Activated CD4-positive, alpha-beta memory T cell treated with anti-CD3 and anti-CD28 coated beads, Interleukin-2, amount 10 ng/mL, durations not matched to agents 7 days and 5 days (primary cell): ENCODE data around the gene CLDN24. TPM values are rescaled to one million over a fixed set of nuclear protein-coding genes. Genes with fewer than 3 reads are reported as not detected.
"Not testable (repeated sequence)": the region's sequence is repeated elsewhere in the genome, so short reads cannot be mapped to it uniquely, and the experiment has no call there.

ENCODE experiments used
- CTCF ChIA-PET: fragments of 350-600 bp; sonication (Branson Sonifier 250); formaldehyde crosslinking; loops from one replicate; lab custom pipeline; 2021; ENCODE audit warnings: antibody characterized with exemption, inconsistent platforms; lab: Charles Lee
- POLR2A ChIA-PET: fragments of 350-600 bp; sonication (Branson Sonifier 250); formaldehyde crosslinking; loops from one replicate; lab custom pipeline; 2021; ENCODE audit warnings: antibody characterized with exemption; lab: Charles Lee
- DNase-seq: peaks from one replicate; pipeline ENCODE4 v3.0.0-alpha.2; 2020
- H3K27ac Mint-ChIP-seq: one replicate; pipeline ENCODE4 v1.8.0; 2021; ENCODE audit warnings: mild to moderate bottlenecking, mixed read lengths
- H3K27me3 Mint-ChIP-seq: one replicate; pipeline ENCODE4 v1.8.0; 2021; ENCODE audit warnings: mixed read lengths
- H3K36me3 Mint-ChIP-seq: one replicate; pipeline ENCODE4 v1.8.0; 2021; ENCODE audit warnings: low read depth, mixed read lengths
- H3K4me1 Mint-ChIP-seq: one replicate; pipeline ENCODE4 v1.8.0; 2021; ENCODE audit warnings: mixed read lengths
- H3K4me3 Mint-ChIP-seq: one replicate; pipeline ENCODE4 v1.8.0; 2021; ENCODE audit warnings: mild to moderate bottlenecking, mixed read lengths
- H3K9me3 Mint-ChIP-seq: one replicate; pipeline ENCODE4 v1.8.0; 2021; ENCODE audit warnings: mixed read lengths
- total RNA-seq, 2 experiments: library from RNA; stranded (reverse); gene quantifications; one replicate each; pipeline ENCODE4 v1.2.3, GENCODE V29; 2021

CLDN24 gene
- total RNA-seq, 2 experiments from 2014 or later: not detected

GRCh38 chr4:183326387-183326786, 4.2 kb upstream of the CLDN24 start:
- H3K9me3 Mint-ChIP-seq, POLR2A ChIA-PET, H3K36me3 Mint-ChIP-seq, H3K4me1 Mint-ChIP-seq, DNase-seq, H3K4me3 Mint-ChIP-seq, CTCF ChIA-PET, H3K27me3 Mint-ChIP-seq, H3K27ac Mint-ChIP-seq: not testable (repeated sequence)

GRCh38 chr4:183324619-183325018, 2.4 kb upstream of the CLDN24 start:
- no peaks in the 10 kb centered on the region for H3K27me3 Mint-ChIP-seq
- no peak for DNase-seq
- no peak overlapping the region for H3K27ac Mint-ChIP-seq
- peaks cover 7% of the 10 kb centered on the region for H3K4me1 Mint-ChIP-seq
- no peaks in the 10 kb centered on the region for H3K36me3 Mint-ChIP-seq
- ChIA-PET POLR2A (no interaction called here), CTCF (no interaction called here)
- H3K9me3 Mint-ChIP-seq: no peaks in the 10 kb centered on the region
- no peak overlapping the region for H3K4me3 Mint-ChIP-seq

- POLR2A ChIA-PET: interaction anchor here (0.7 kb wide), 1 partner anchor 37 kb away, joined by 3 read pairs; no protein-coding TSS in a partner anchor
- H3K27me3 Mint-ChIP-seq, H3K9me3 Mint-ChIP-seq, DNase-seq, H3K4me1 Mint-ChIP-seq, H3K4me3 Mint-ChIP-seq, CTCF ChIA-PET, H3K36me3 Mint-ChIP-seq, H3K27ac Mint-ChIP-seq: not testable (repeated sequence)
These were observed 1.8 kb upstream of the CLDN24 start for GRCh38 chr4:183324056-183324455.

GRCh38 chr4:183323295-183323694, 1.1 kb upstream of the CLDN24 start:
- no peak overlapping the region for H3K4me3 Mint-ChIP-seq
- CTCF ChIA-PET: no interaction called here
- no peak for DNase-seq
- no peaks in the 10 kb centered on the region for H3K36me3 Mint-ChIP-seq
- H3K27ac Mint-ChIP-seq: no peak overlapping the region
- no peaks in the 10 kb centered on the region for H3K27me3 Mint-ChIP-seq
- H3K9me3 Mint-ChIP-seq: no peaks in the 10 kb centered on the region
- H3K4me1 Mint-ChIP-seq: peaks cover 7% of the 10 kb centered on the region
- POLR2A ChIA-PET: no interaction called here

- ChIA-PET POLR2A (no interaction called here), CTCF (interaction anchor here (0.5 kb wide), 1 partner anchor 483 kb away, joined by 5 read pairs; no protein-coding TSS in a partner anchor)
- Mint-ChIP-seq H3K4me1 (peaks cover 7% of the 10 kb centered on the region), H3K27me3 (no peaks in the 10 kb centered on the region), H3K36me3 (no peaks in the 10 kb centered on the region), H3K4me3 (no peak overlapping the region), H3K27ac (no peak overlapping the region), H3K9me3 (no peaks in the 10 kb centered on the region)
- no peak for DNase-seq
These were observed 710 bp downstream of the CLDN24 start for GRCh38 chr4:183321516-183321915.

- no peaks in the 10 kb centered on the region for H3K36me3 Mint-ChIP-seq
- H3K27ac Mint-ChIP-seq: no peak overlapping the region
- H3K27me3 Mint-ChIP-seq: no peaks in the 10 kb centered on the region
- CTCF ChIA-PET: interaction anchor here (0.5 kb wide), 1 partner anchor 483 kb away, joined by 5 read pairs; no protein-coding TSS in a partner anchor
- H3K9me3 Mint-ChIP-seq: no peaks in the 10 kb centered on the region
- peaks cover 7% of the 10 kb centered on the region for H3K4me1 Mint-ChIP-seq
- no peak overlapping the region for H3K4me3 Mint-ChIP-seq
- no peak for DNase-seq
- POLR2A ChIA-PET: no interaction called here
These were observed 1.1 kb downstream of the CLDN24 start for GRCh38 chr4:183321079-183321478.

GRCh38 chr4:183320211-183321059, 1.8 kb downstream of the CLDN24 start, which contains the start of gene CLDN22:
TSS of gene CLDN22 (minus strand) at chr4:183320276. CDS start at chr4:183320218, 58 bp downstream.
- no peak for DNase-seq
- Mint-ChIP-seq H3K4me3 (no peak within 1 kb of the TSS), H3K27ac (no peak within 1 kb of the TSS), H3K4me1 (peaks cover 7% of the 10 kb centered on the region), H3K36me3 (no peaks in the 10 kb centered on the region), H3K9me3 (no peaks in the 10 kb centered on the region), H3K27me3 (no peaks in the 10 kb centered on the region)
- ChIA-PET CTCF (interaction anchor here (0.5 kb wide), 1 partner anchor 482 kb away, joined by 5 read pairs; no protein-coding TSS in a partner anchor), POLR2A (no interaction called here)

- H3K4me1 Mint-ChIP-seq: peaks cover 7% of the 10 kb centered on the region
- H3K27me3 Mint-ChIP-seq: no peaks in the 10 kb centered on the region
These were observed 3.6 kb downstream of the CLDN24 start for GRCh38 chr4:183318656-183319055.

GRCh38 chr4:183314806-183315205, 7.4 kb downstream of the CLDN24 start:
- Mint-ChIP-seq H3K4me3 (no peak overlapping the region), H3K9me3 (no peaks in the 10 kb centered on the region), H3K4me1 (no peaks in the 10 kb centered on the region), H3K36me3 (no peaks in the 10 kb centered on the region), H3K27ac (no peak overlapping the region), H3K27me3 (no peaks in the 10 kb centered on the region)
- ChIA-PET CTCF (no interaction called here), POLR2A (no interaction called here)
- no peak for DNase-seq

More at GRCh38 chr4:183318656-183319055, 3.6 kb downstream of the CLDN24 start:
- CTCF ChIA-PET: no interaction called here
- Mint-ChIP-seq H3K4me3 (no peak overlapping the region), H3K36me3 (no peaks in the 10 kb centered on the region), H3K27ac (no peak overlapping the region), H3K9me3 (no peaks in the 10 kb centered on the region)
- POLR2A ChIA-PET: no interaction called here
- DNase-seq: no peak

- Mint-ChIP-seq H3K27ac (no peak overlapping the region), H3K27me3 (no peaks in the 10 kb centered on the region), H3K4me1 (no peaks in the 10 kb centered on the region), H3K9me3 (no peaks in the 10 kb centered on the region), H3K36me3 (no peaks in the 10 kb centered on the region), H3K4me3 (no peak overlapping the region)
- DNase-seq: no peak
- ChIA-PET CTCF (no interaction called here), POLR2A (no interaction called here)
These were observed 7.9 kb downstream of the CLDN24 start for GRCh38 chr4:183314336-183314735.

GRCh38 chr4:183312841-183313240, 9.4 kb downstream of the CLDN24 start:
- DNase-seq: no peak
- Mint-ChIP-seq H3K36me3 (no peaks in the 10 kb centered on the region), H3K9me3 (no peaks in the 10 kb centered on the region), H3K27ac (no peak overlapping the region), H3K4me3 (no peak overlapping the region), H3K27me3 (peaks cover 3% of the 10 kb centered on the region), H3K4me1 (no peaks in the 10 kb centered on the region)
- POLR2A ChIA-PET: no interaction called here
- CTCF ChIA-PET: no interaction called here

- ChIA-PET CTCF (interaction anchor here (0.7 to 1.1 kb wide), 2 partner anchors 96 to 233 kb away, joined by 3 to 4 read pairs; no protein-coding TSS in a partner anchor), POLR2A (no interaction called here)
- H3K27me3 Mint-ChIP-seq: peaks cover 6% of the 10 kb centered on the region
- DNase-seq: no peak
- no peaks in the 10 kb centered on the region for H3K4me1 Mint-ChIP-seq
- H3K9me3 Mint-ChIP-seq: no peaks in the 10 kb centered on the region
- no peak overlapping the region for H3K4me3 Mint-ChIP-seq
- H3K27ac Mint-ChIP-seq: no peak overlapping the region
- H3K36me3 Mint-ChIP-seq: no peaks in the 10 kb centered on the region
These were observed 15.4 kb downstream of the CLDN24 start for GRCh38 chr4:183306811-183307210.

- Mint-ChIP-seq H3K36me3 (no peaks in the 10 kb centered on the region), H3K9me3 (no peaks in the 10 kb centered on the region), H3K4me1 (peaks cover 7% of the 10 kb centered on the region), H3K27me3 (peaks cover 6% of the 10 kb centered on the region), H3K4me3 (no peak overlapping the region), H3K27ac (no peak overlapping the region)
- POLR2A ChIA-PET: no interaction called here
- CTCF ChIA-PET: no interaction called here
- DNase-seq: no peak
These were observed 17.7 kb downstream of the CLDN24 start for GRCh38 chr4:183304538-183304937.
